GM12878 (cell line): Measurements from ENCODE around the gene PACS2. TPM values are rescaled to one million over a fixed set of nuclear protein-coding genes. Genes with fewer than 3 reads are reported as not detected.

Experiments used
- ATAC-seq: fragments of 200-7000 bp; cut with Tn5 transposase; 3 replicates; pipeline ENCODE4 v1.9.1; 2020; ENCODE audit warnings: mild to moderate bottlenecking, moderate library complexity
- BruUV-seq: library from RNA; stranded (reverse); fragments of 400-500 nt; replicated peaks from 2 replicates; lab custom pipeline; 2021; lab: Mats Ljungman, UMichigan
- CTCF ChIA-PET: fragments of 300-600 bp; sonication (Branson Sonifier 250); formaldehyde crosslinking; extraction: SDS; loops from one replicate; lab custom pipeline; 2021; ENCODE audit warnings: inconsistent platforms; lab: Yijun Ruan, JAX
- POLR2A ChIA-PET: fragments of 350-600 bp; formaldehyde crosslinking; extraction: SDS; loops from one replicate; lab custom pipeline; 2021; ENCODE audit warnings: inconsistent platforms; lab: Charles Lee
- RAD21 ChIA-PET: fragments of 300-600 bp; sonication (Branson Sonifier 250); formaldehyde crosslinking; loops from one replicate; lab custom pipeline; 2023; ENCODE audit warnings: antibody characterized with exemption; ENCODE audit not compliant: unreplicated experiment; lab: Charles Lee
- SMC1A ChIA-PET: fragments of 300-600 bp; sonication (Branson Sonifier 250); formaldehyde crosslinking; loops from one replicate; lab custom pipeline; 2023; ENCODE audit not compliant: unreplicated experiment, uncharacterized antibody; lab: Charles Lee
- DNase-seq: peaks from one replicate; pipeline ENCODE4 v3.0.0-alpha.2; 2011; ENCODE audit warnings: low read depth, low spot score
- FAIRE-seq: peaks from 3 replicates; lab custom pipeline; 2011; peaks lifted over from hg19 to GRCh38; lab: Jason Lieb, UNC
- H2AFZ ChIP-seq: 2 replicates; pipeline ENCODE4 v1.6.0; 2011; ENCODE audit warnings: low read depth, low read length, control low read depth; ENCODE audit not compliant: control insufficient read depth
- H3K27ac ChIP-seq: 2 replicates; pipeline ENCODE4 v1.5.1; 2011; ENCODE audit warnings: control low read depth; ENCODE audit not compliant: control insufficient read depth, insufficient read depth
- H3K27me3 ChIP-seq, 2 experiments: replicated peaks in 1 of 2; 2 replicates each; pipeline versions ENCODE4 v1.6.0 to v1.6.1; 2011; ENCODE audit warnings: low read length in 1 of 2; ENCODE audit not compliant: control insufficient read depth in 2 of 2, insufficient read depth in 2 of 2
- H3K36me3 ChIP-seq, 2 experiments: 2 replicates each; pipeline ENCODE4 v1.5.1; 2011; ENCODE audit warnings: low read length in 1 of 2; ENCODE audit not compliant: control insufficient read depth in 2 of 2, insufficient read depth in 2 of 2
- H3K4me1 ChIP-seq: 2 replicates; pipeline ENCODE4 v1.6.1; 2011; ENCODE audit warnings: mild to moderate bottlenecking, low read length, moderate library complexity, mixed read lengths; ENCODE audit not compliant: control insufficient read depth, insufficient read depth
- H3K4me2 ChIP-seq: 2 replicates; pipeline ENCODE4 v1.6.0; 2011; ENCODE audit warnings: control low read depth; ENCODE audit not compliant: control insufficient read depth, insufficient read depth
- H3K4me3 ChIP-seq: fragments of 200-600 bp; sonication (generic); 2 replicates; pipeline ENCODE4 v1.5.1; 2016
- H3K79me2 ChIP-seq: 2 replicates; pipeline ENCODE4 v1.6.0; 2011; ENCODE audit warnings: low read length; ENCODE audit not compliant: control insufficient read depth, insufficient read depth
- H3K9ac ChIP-seq: 2 replicates; pipeline ENCODE4 v1.8.0; 2011; ENCODE audit warnings: low read length, control low read depth, mixed read lengths; ENCODE audit not compliant: control insufficient read depth, insufficient read depth
- H3K9me3 ChIP-seq: replicated peaks from 3 replicates; pipeline ENCODE4 v1.5.1; 2011; ENCODE audit warnings: mild to moderate bottlenecking, low read length; ENCODE audit not compliant: control insufficient read depth, insufficient read depth
- H4K20me1 ChIP-seq: 2 replicates; pipeline ENCODE4 v1.6.0; 2011; ENCODE audit not compliant: control insufficient read depth, insufficient read depth
- BHLHE40 ChIP-seq, 2 experiments: fragments of 450-650 bp in 1 of 2; IDR thresholded peaks; 2 replicates each; pipeline ENCODE4 v1.6.1; 2011 to 2017; ENCODE audit warnings: low read depth in 2 of 2, borderline replicate concordance in 1 of 2, improper control_type of control experiment in 1 of 2, low read length in 1 of 2, mild to moderate bottlenecking in 1 of 2
- CHD2 ChIP-seq: IDR thresholded peaks from 2 replicates; pipeline ENCODE4 v1.6.1; 2011; ENCODE audit warnings: low read depth, low read length, improper control_type of control experiment, borderline replicate concordance
- CREB1 ChIP-seq: IDR thresholded peaks from 2 replicates; pipeline ENCODE4 v1.6.1; 2012; ENCODE audit warnings: low read depth, mild to moderate bottlenecking, inconsistent platforms
- MEF2B ChIP-seq: fragments of 450-650 bp; IDR thresholded peaks from 2 replicates; pipeline ENCODE4 v1.6.1; 2018; ENCODE audit warnings: mild to moderate bottlenecking, moderate library complexity; ENCODE audit not compliant: partially characterized antibody, poor library complexity, severe bottlenecking
- MTA2 ChIP-seq: fragments of 450-650 bp; IDR thresholded peaks from 2 replicates; pipeline ENCODE4 v1.6.1; 2016; ENCODE audit warnings: low read depth, mild to moderate bottlenecking, moderate library complexity
- MTA3 ChIP-seq: IDR thresholded peaks from 2 replicates; pipeline ENCODE4 v1.6.1; 2012; ENCODE audit warnings: low read length, inconsistent platforms, borderline replicate concordance
- MXI1 ChIP-seq: fragments of 150-350 bp; IDR thresholded peaks from 2 replicates; pipeline ENCODE4 v1.6.1; 2011; ENCODE audit warnings: low read depth, mild to moderate bottlenecking, inconsistent platforms, low read length, improper control_type of control experiment
- NR2F1 ChIP-seq: fragments of 450-650 bp; conservative IDR thresholded peaks from 2 replicates; pipeline ENCODE4 v1.6.1; 2017; ENCODE audit warnings: mild to moderate bottlenecking
- SIN3A ChIP-seq: IDR thresholded peaks from 2 replicates; pipeline ENCODE4 v1.6.1; 2012; ENCODE audit warnings: low read depth, low read length, improper control_type of control experiment
- SIX5 ChIP-seq: IDR thresholded peaks from 2 replicates; pipeline ENCODE4 v1.6.1; 2011; ENCODE audit warnings: mild to moderate bottlenecking, low read depth, low read length, moderate library complexity; ENCODE audit not compliant: severe bottlenecking
- SREBF1 ChIP-seq: IDR thresholded peaks from 2 replicates; pipeline ENCODE4 v1.6.1; 2012; ENCODE audit warnings: mild to moderate bottlenecking, low read length
- TAF1 ChIP-seq: IDR thresholded peaks from 2 replicates; pipeline ENCODE4 v1.6.1; 2011; ENCODE audit warnings: mild to moderate bottlenecking, low read depth, low read length, borderline replicate concordance
- ZNF384 ChIP-seq: IDR thresholded peaks from 2 replicates; pipeline ENCODE4 v1.6.1; 2012; ENCODE audit warnings: low read depth, mild to moderate bottlenecking, low read length, improper control_type of control experiment, borderline replicate concordance
- WGBS: methylation state at CpG from one replicate; pipeline ENCODE4 v1.1.6; 2016; ENCODE audit warnings: low lambda C conversion rate; ENCODE audit not compliant: insufficient replicate concordance, insufficient coverage; ENCODE audit errors: missing lambda C conversion rate; 5-methylcytosine and 5-hydroxymethylcytosine counted together
- in situ Hi-C: fragments of 300-500 bp; cut with MboI; formaldehyde crosslinking; loops from 9 replicates; pipeline ENCODE4 v1.14.3; 2018; ENCODE audit warnings: mixed read lengths
- intact Hi-C: fragments of 100-400 bp; cut with micrococcal nuclease; formaldehyde crosslinking; loops from one replicate; pipeline ENCODE4 v1.14.2; 2022; ENCODE audit not compliant: unreplicated experiment
- polyA plus RNA-seq, 11 experiments: library from polyadenylated mRNA; depleted of rRNA in 4 of 11; unstranded in 6 of 11; stranded (reverse) in 5 of 11; fragments of >200 nt; fragmentation: Nextera tagmentation in 4 of 11; fragmentation: Illumina TruSeq in 1 of 11; extraction: Ambion mirVana in 4 of 11; extraction: Trizol in 1 of 11; gene quantifications; 1 replicate in 1 of 11; 2 replicates in 10 of 11; pipeline versions ENCODE4 v1.2.1 to v1.2.3, GENCODE V29; 2011 to 2016; ENCODE audit warnings: inconsistent platforms in 2 of 11, missing spikeins in 2 of 11, low read depth in 1 of 11
- total RNA-seq, 4 experiments: library from RNA; depleted of rRNA in 3 of 4; stranded (reverse); fragments of >200 nt in 3 of 4; fragmentation: Illumina TruSeq in 1 of 4; extraction: Trizol in 1 of 4; gene quantifications; 2 replicates each; pipeline versions ENCODE4 v1.2.1 to v1.2.3, GENCODE V29; 2013 to 2021
- TF ChIP-seq, protein P1 (sequence below): fragments of 450-650 bp; IDR thresholded peaks from 2 replicates; pipeline ENCODE4 v1.6.1; 2017; ENCODE audit warnings: mild to moderate bottlenecking, moderate library complexity

PACS2 gene
- total and polyA plus RNA-seq, 10 of the 15 experiments (the other 5 are each of a cell fraction or from before 2014, with no cell fraction given): 0.21 to 37.3 (median 9.4) TPM

- TF ChIP-seq, protein P1, sequence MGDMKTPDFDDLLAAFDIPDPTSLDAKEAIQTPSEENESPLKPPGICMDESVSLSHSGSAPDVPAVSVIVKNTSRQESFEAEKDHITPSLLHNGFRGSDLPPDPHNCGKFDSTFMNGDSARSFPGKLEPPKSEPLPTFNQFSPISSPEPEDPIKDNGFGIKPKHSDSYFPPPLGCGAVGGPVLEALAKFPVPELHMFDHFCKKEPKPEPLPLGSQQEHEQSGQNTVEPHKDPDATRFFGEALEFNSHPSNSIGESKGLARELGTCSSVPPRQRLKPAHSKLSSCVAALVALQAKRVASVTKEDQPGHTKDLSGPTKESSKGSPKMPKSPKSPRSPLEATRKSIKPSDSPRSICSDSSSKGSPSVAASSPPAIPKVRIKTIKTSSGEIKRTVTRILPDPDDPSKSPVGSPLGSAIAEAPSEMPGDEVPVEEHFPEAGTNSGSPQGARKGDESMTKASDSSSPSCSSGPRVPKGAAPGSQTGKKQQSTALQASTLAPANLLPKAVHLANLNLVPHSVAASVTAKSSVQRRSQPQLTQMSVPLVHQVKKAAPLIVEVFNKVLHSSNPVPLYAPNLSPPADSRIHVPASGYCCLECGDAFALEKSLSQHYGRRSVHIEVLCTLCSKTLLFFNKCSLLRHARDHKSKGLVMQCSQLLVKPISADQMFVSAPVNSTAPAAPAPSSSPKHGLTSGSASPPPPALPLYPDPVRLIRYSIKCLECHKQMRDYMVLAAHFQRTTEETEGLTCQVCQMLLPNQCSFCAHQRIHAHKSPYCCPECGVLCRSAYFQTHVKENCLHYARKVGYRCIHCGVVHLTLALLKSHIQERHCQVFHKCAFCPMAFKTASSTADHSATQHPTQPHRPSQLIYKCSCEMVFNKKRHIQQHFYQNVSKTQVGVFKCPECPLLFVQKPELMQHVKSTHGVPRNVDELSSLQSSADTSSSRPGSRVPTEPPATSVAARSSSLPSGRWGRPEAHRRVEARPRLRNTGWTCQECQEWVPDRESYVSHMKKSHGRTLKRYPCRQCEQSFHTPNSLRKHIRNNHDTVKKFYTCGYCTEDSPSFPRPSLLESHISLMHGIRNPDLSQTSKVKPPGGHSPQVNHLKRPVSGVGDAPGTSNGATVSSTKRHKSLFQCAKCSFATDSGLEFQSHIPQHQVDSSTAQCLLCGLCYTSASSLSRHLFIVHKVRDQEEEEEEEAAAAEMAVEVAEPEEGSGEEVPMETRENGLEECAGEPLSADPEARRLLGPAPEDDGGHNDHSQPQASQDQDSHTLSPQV: no peak
- TF ChIP-seq TAF1 (no peak), SIN3A (no peak)
These were observed 14.3 kb downstream of the PACS2 start (continued) for GRCh38 chr14:105328678-105329390.

GRCh38 chr14:105329411-105330150 is 15.0 kb downstream of the PACS2 start:
- no peaks in the 10 kb centered on the region; a peak in 1 of 4 replicates for H3K36me3 ChIP-seq
- no peaks in the 10 kb centered on the region for H3K79me2 ChIP-seq
- in situ Hi-C loops: no loop called here
- no peaks in the 10 kb centered on the region for H4K20me1 ChIP-seq
- POLR2A ChIA-PET: interaction anchor here (0.5 kb wide), 1 partner anchor 10 kb away, joined by 3 read pairs; no protein-coding TSS in a partner anchor
- TF ChIP-seq NR2F1 (no peak), SREBF1 (no peak), MTA3 (no peak), MTA2 (no peak), BHLHE40 (IDR thresholded peaks at IDR 0.05; ENCODE audit: borderline replicate concordance in 1 of 2, low read depth in 2 of 2, low read length in 1 of 2) (no peak), SIX5 (no peak), CHD2 (no peak), CREB1 (no peak), ZNF384 (no peak), TAF1 (no peak), MXI1 (no peak), MEF2B (no peak)
- TF ChIP-seq, all 136 proteins: peak for 0
- RAD21 ChIA-PET: interaction anchor here (0.5 kb wide), 1 partner anchor 199 kb away, joined by 4 read pairs; no protein-coding TSS in a partner anchor
- no peak for FAIRE-seq
- intact Hi-C loops: no loop called here
- Histone ChIP-seq H3K27ac (no peak overlapping the region), H3K4me3 (no peak overlapping the region), H2AFZ (no peak overlapping the region), H3K27me3 (no peaks in the 10 kb centered on the region), H3K4me1 (peaks cover 3% of the 10 kb centered on the region; the same call in 1 of the 2 replicates), H3K4me2 (no peak overlapping the region), H3K9ac (no peak overlapping the region), H3K9me3 (no peaks in the 10 kb centered on the region)
- DNase-seq: no peak
- WGBS: 67% methylated on average over 17 of the region's 17 CpGs
- BruUV-seq: no TSS peak
- CTCF ChIA-PET: no interaction called here
- ATAC-seq: no peak
- SMC1A ChIA-PET: no interaction called here
